Loucy (cell line): ENCODE measurements around the gene SETD3.

ENCODE experiments used
- H2AFZ ChIP-seq: fragments of 200-600 bp; sonication (generic); 2 replicates; pipeline ENCODE4 v1.6.0; 2016; ENCODE audit warnings: antibody characterized with exemption, mild to moderate bottlenecking, low read length, moderate library complexity
- H3F3A ChIP-seq: fragments of 200-600 bp; 2 replicates; pipeline ENCODE4 v1.6.0; 2016; ENCODE audit warnings: antibody characterized with exemption, low read depth, mild to moderate bottlenecking
- H3K27me3 ChIP-seq: fragments of 200-600 bp; sonication (generic); 2 replicates; pipeline ENCODE4 v1.6.1; 2014; ENCODE audit warnings: low read length, mild to moderate bottlenecking; ENCODE audit not compliant: insufficient read depth, poor library complexity, severe bottlenecking
- H3K36me3 ChIP-seq: fragments of 200-600 bp; sonication (generic); 2 replicates; pipeline ENCODE4 v1.6.1; 2016; ENCODE audit warnings: low read length; ENCODE audit not compliant: insufficient read depth
- H3K4me1 ChIP-seq: fragments of 200-600 bp; sonication (generic); 2 replicates; pipeline ENCODE4 v1.5.1; 2014; ENCODE audit warnings: low read length, mild to moderate bottlenecking; ENCODE audit not compliant: insufficient read depth, poor library complexity, severe bottlenecking
- H3K4me2 ChIP-seq: fragments of 200-600 bp; sonication (generic); 2 replicates; pipeline ENCODE4 v1.6.0; 2014; ENCODE audit warnings: antibody characterized with exemption, low read length, low read depth, mild to moderate bottlenecking; ENCODE audit not compliant: poor library complexity, severe bottlenecking
- H3K4me3 ChIP-seq: fragments of 200-600 bp; sonication (generic); 2 replicates; pipeline ENCODE4 v1.5.1; 2014; ENCODE audit warnings: low read length, mild to moderate bottlenecking, mixed read lengths; ENCODE audit not compliant: poor library complexity, severe bottlenecking
- H3K79me2 ChIP-seq: fragments of 200-600 bp; sonication (generic); 2 replicates; pipeline ENCODE4 v1.6.1; 2014; ENCODE audit warnings: low read length; ENCODE audit not compliant: insufficient read depth
- H3K9ac ChIP-seq: fragments of 200-600 bp; sonication (generic); 2 replicates; pipeline ENCODE4 v1.6.0; 2014; ENCODE audit warnings: mild to moderate bottlenecking, low read depth, low read length, moderate library complexity; ENCODE audit not compliant: poor library complexity, severe bottlenecking
- H3K9me2 ChIP-seq: fragments of 200-600 bp; sonication (generic); replicated peaks from 2 replicates; pipeline ENCODE4 v1.6.1; 2016; ENCODE audit warnings: low read depth, low read length, mixed read lengths
- H3K9me3 ChIP-seq: fragments of 200-600 bp; sonication (generic); 2 replicates; pipeline ENCODE4 v1.6.1; 2014; ENCODE audit warnings: mild to moderate bottlenecking, antibody characterized with exemption, low read length, low read depth; ENCODE audit not compliant: insufficient read depth
- H4K20me1 ChIP-seq: fragments of 200-600 bp; sonication (generic); 2 replicates; pipeline ENCODE4 v1.6.0; 2014; ENCODE audit warnings: antibody characterized with exemption, low read length, mild to moderate bottlenecking; ENCODE audit not compliant: insufficient read depth, poor library complexity, severe bottlenecking
- CTCF ChIP-seq: fragments of 200-600 bp; sonication (generic); conservative IDR thresholded peaks from 2 replicates; pipeline ENCODE4 v1.5.1; 2014; ENCODE audit warnings: mild to moderate bottlenecking, antibody characterized with exemption, low read length
- EZH2phosphoT487 ChIP-seq: fragments of 200-600 bp; IDR thresholded peaks from 2 replicates; pipeline ENCODE4 v1.6.1; 2018; ENCODE audit warnings: antibody characterized with exemption, mild to moderate bottlenecking, moderate library complexity, borderline replicate concordance

The SETD3 gene

GRCh38 chr14:99520571-99521081, 40.0 kb upstream of the SETD3 start:
- TF ChIP-seq CTCF, result no peak
- no peak for TF ChIP-seq EZH2phosphoT487
- H3F3A ChIP-seq, result no peaks in the 10 kb centered on the region
- H3K36me3 ChIP-seq, result no peaks in the 10 kb centered on the region
- no peaks in the 10 kb centered on the region for H3K4me1 ChIP-seq
- H2AFZ ChIP-seq, result no peak overlapping the region
- H3K9me2 ChIP-seq, result no peaks in the 10 kb centered on the region
- H3K4me3 ChIP-seq, result no peak overlapping the region
- no peaks in the 10 kb centered on the region for H3K79me2 ChIP-seq
- no peak overlapping the region for H3K9ac ChIP-seq
- no peaks in the 10 kb centered on the region for H3K27me3 ChIP-seq
- peaks cover 8% of the 10 kb centered on the region for H4K20me1 ChIP-seq
- H3K4me2 ChIP-seq, result no peak overlapping the region
- no peaks in the 10 kb centered on the region for H3K9me3 ChIP-seq

GRCh38 chr14:99519931-99520421, 39.3 kb upstream of the SETD3 start:
- no peak overlapping the region for H3K9ac ChIP-seq
- no peak overlapping the region for H3K4me3 ChIP-seq
- H3K27me3 ChIP-seq, result no peaks in the 10 kb centered on the region
- no peaks in the 10 kb centered on the region for H3K79me2 ChIP-seq
- H3K9me3 ChIP-seq, result no peaks in the 10 kb centered on the region
- peaks cover 8% of the 10 kb centered on the region for H4K20me1 ChIP-seq
- H3F3A ChIP-seq, result no peaks in the 10 kb centered on the region
- TF ChIP-seq EZH2phosphoT487, result no peak
- no peak for TF ChIP-seq CTCF
- H3K4me2 ChIP-seq, result no peak overlapping the region
- H3K36me3 ChIP-seq, result peaks cover 3% of the 10 kb centered on the region; the same call in 1 of the 2 replicates
- H2AFZ ChIP-seq, result no peak overlapping the region
- H3K9me2 ChIP-seq, result no peaks in the 10 kb centered on the region
- H3K4me1 ChIP-seq, result no peaks in the 10 kb centered on the region

GRCh38 chr14:99519347-99519881, 38.8 kb upstream of the SETD3 start:
- TF ChIP-seq EZH2phosphoT487, result no peak
- TF ChIP-seq CTCF, result no peak
- peaks cover 9% of the 10 kb centered on the region; the same call in 1 of the 2 replicates for H3K36me3 ChIP-seq
- no peaks in the 10 kb centered on the region for H3K9me3 ChIP-seq
- H3K9ac ChIP-seq, result no peak overlapping the region
- no peaks in the 10 kb centered on the region for H3K9me2 ChIP-seq
- no peaks in the 10 kb centered on the region for H3F3A ChIP-seq
- no peak overlapping the region for H2AFZ ChIP-seq
- H3K79me2 ChIP-seq, result no peaks in the 10 kb centered on the region
- no peaks in the 10 kb centered on the region for H3K27me3 ChIP-seq
- H3K4me3 ChIP-seq, result no peak overlapping the region
- H3K4me1 ChIP-seq, result no peaks in the 10 kb centered on the region
- peaks cover 8% of the 10 kb centered on the region for H4K20me1 ChIP-seq
- H3K4me2 ChIP-seq, result no peak overlapping the region
